ENCODE measurements around the gene SSC5D. TPM values are rescaled to one million over a fixed set of nuclear protein-coding genes. Genes with fewer than 3 reads are reported as not detected.

The SSC5D gene
- total RNA-seq, 4 donors from 2014 or later, result 2.8 to 10.3 (median 5.0) TPM

- Histone ChIP-seq H3K27me3 (no peaks in the 10 kb centered on the region), H3K9me3 (no peaks in the 10 kb centered on the region), H3K36me3 (no peaks in the 10 kb centered on the region), H3K4me3 (no peak within 1 kb of the TSS), H3K27ac (no peak within 1 kb of the TSS), H3K4me1 (peaks cover 0 to 22% (median 2%) of the 10 kb centered on the region in 4 donors)
- TF ChIP-seq POLR2A (IDR thresholded peaks at IDR 0.05) (no peak), CTCF (IDR thresholded peaks at IDR 0.05) (no peak)
- no peak for DNase-seq
These were observed 23.6 kb upstream of the SSC5D start, which contains the start of gene C19orf85 for GRCh38 chr19:55464662-55465054. C19orf85 (minus strand) TSS chr19:55464751; CDS start chr19:55464554, 197 bp downstream.

- TF ChIP-seq CTCF (IDR thresholded peaks at IDR 0.05), result no peak
- TF ChIP-seq POLR2A (IDR thresholded peaks at IDR 0.05), result no peak
- no peaks in the 10 kb centered on the region for H3K36me3 ChIP-seq
- no peak overlapping the region for H3K4me3 ChIP-seq
- no peak for DNase-seq
- H3K27ac ChIP-seq, result no peak overlapping the region
- H3K27me3 ChIP-seq, result no peaks in the 10 kb centered on the region
- H3K9me3 ChIP-seq, result no peaks in the 10 kb centered on the region
- H3K4me1 ChIP-seq, result peaks cover 0 to 15% (median 2%) of the 10 kb centered on the region in 4 donors
These were observed 22.6 kb upstream of the SSC5D start for GRCh38 chr19:55465460-55466240.

GRCh38 chr19:55466241-55466614 is 22.0 kb upstream of the SSC5D start:
- no peak for DNase-seq
- Histone ChIP-seq H3K4me1 (peaks cover 0 to 9% (median 2%) of the 10 kb centered on the region in 4 donors), H3K9me3 (no peaks in the 10 kb centered on the region)

GRCh38 chr19:55467236-55468053 is 20.8 kb upstream of the SSC5D start:
- Histone ChIP-seq H3K4me3 (no peak overlapping the region), H3K36me3 (no peaks in the 10 kb centered on the region), H3K27ac (no peak overlapping the region), H3K9me3 (no peaks in the 10 kb centered on the region), H3K27me3 (no peaks in the 10 kb centered on the region), H3K4me1 (peaks cover 0 to 9% (median under 1%) of the 10 kb centered on the region in 4 donors)
- peak; percentile 59 to 84 (median 83) for DNase-seq
- TF ChIP-seq POLR2A (IDR thresholded peaks at IDR 0.05), result no peak
- peak; percentile 93 to 99 (median 95) for TF ChIP-seq CTCF (IDR thresholded peaks at IDR 0.05)

More at GRCh38 chr19:55466241-55466614, 22.0 kb upstream of the SSC5D start:
- H3K27me3 ChIP-seq, result no peaks in the 10 kb centered on the region
- H3K4me3 ChIP-seq, result no peak overlapping the region
- no peaks in the 10 kb centered on the region for H3K36me3 ChIP-seq
- TF ChIP-seq POLR2A (IDR thresholded peaks at IDR 0.05), result no peak
- no peak for TF ChIP-seq CTCF (IDR thresholded peaks at IDR 0.05)
- H3K27ac ChIP-seq, result no peak overlapping the region

GRCh38 chr19:55468054-55468393 is 20.2 kb upstream of the SSC5D start:
- Histone ChIP-seq H3K36me3 (no peaks in the 10 kb centered on the region), H3K4me3 (no peak overlapping the region), H3K27ac (no peak overlapping the region), H3K9me3 (no peaks in the 10 kb centered on the region), H3K4me1 (peaks cover 0 to 9% (median 0%) of the 10 kb centered on the region in 4 donors), H3K27me3 (no peaks in the 10 kb centered on the region)
- TF ChIP-seq CTCF (IDR thresholded peaks at IDR 0.05) (peak in 1 of 6 experiments; percentile 10), POLR2A (IDR thresholded peaks at IDR 0.05) (no peak)
- DNase-seq, result no peak

Measured in Peyer's patch (tissue), 4 donors.